Fibroblast of pulmonary artery (primary cell): ENCODE data around the gene CACNA2D4.

Experiments
- DNase-seq: peaks from one replicate; pipeline ENCODE4 v3.0.0-alpha.2; 2010; ENCODE audit warnings: low read depth
- H3K4me3 ChIP-seq: replicated peaks from 2 replicates; pipeline ENCODE4 v1.5.1; 2011; ENCODE audit warnings: low read depth, mild to moderate bottlenecking, control low read depth, low read length, moderate library complexity
- CTCF ChIP-seq: IDR thresholded peaks from 2 replicates; pipeline ENCODE4 v1.5.1; 2011; ENCODE audit warnings: mild to moderate bottlenecking, control low read depth, low read length, inconsistent platforms; ENCODE audit errors: missing control alignments

The CACNA2D4 gene

GRCh38 chr12:1932264-1932777 is 13.9 kb upstream of the CACNA2D4 start:
- no peak for TF ChIP-seq CTCF
- H3K4me3 ChIP-seq, result no peak overlapping the region
- no peak for DNase-seq

GRCh38 chr12:1931642-1932041 is 13.2 kb upstream of the CACNA2D4 start:
- DNase-seq, result no peak
- H3K4me3 ChIP-seq, result no peak overlapping the region
- no peak for TF ChIP-seq CTCF

GRCh38 chr12:1930803-1931597 is 12.5 kb upstream of the CACNA2D4 start:
- no peak for TF ChIP-seq CTCF
- DNase-seq, result no peak
- H3K4me3 ChIP-seq, result no peak overlapping the region

- H3K4me3 ChIP-seq, result no peak overlapping the region
- no peak for DNase-seq
- no peak for TF ChIP-seq CTCF
Measured at GRCh38 chr12:1929985-1930802, 11.7 kb upstream of the CACNA2D4 start.

GRCh38 chr12:1929241-1929984 is 11.0 kb upstream of the CACNA2D4 start:
- no peak for TF ChIP-seq CTCF
- H3K4me3 ChIP-seq, result no peak overlapping the region
- no peak for DNase-seq

GRCh38 chr12:1928439-1929121 is 10.1 kb upstream of the CACNA2D4 start:
- no peak overlapping the region for H3K4me3 ChIP-seq
- no peak for TF ChIP-seq CTCF
- DNase-seq, result no peak
